Measurements from ENCODE around the gene IQGAP2. TPM values are rescaled to one million over a fixed set of nuclear protein-coding genes. Genes with fewer than 3 reads are reported as not detected.

The IQGAP2 gene, protein sequence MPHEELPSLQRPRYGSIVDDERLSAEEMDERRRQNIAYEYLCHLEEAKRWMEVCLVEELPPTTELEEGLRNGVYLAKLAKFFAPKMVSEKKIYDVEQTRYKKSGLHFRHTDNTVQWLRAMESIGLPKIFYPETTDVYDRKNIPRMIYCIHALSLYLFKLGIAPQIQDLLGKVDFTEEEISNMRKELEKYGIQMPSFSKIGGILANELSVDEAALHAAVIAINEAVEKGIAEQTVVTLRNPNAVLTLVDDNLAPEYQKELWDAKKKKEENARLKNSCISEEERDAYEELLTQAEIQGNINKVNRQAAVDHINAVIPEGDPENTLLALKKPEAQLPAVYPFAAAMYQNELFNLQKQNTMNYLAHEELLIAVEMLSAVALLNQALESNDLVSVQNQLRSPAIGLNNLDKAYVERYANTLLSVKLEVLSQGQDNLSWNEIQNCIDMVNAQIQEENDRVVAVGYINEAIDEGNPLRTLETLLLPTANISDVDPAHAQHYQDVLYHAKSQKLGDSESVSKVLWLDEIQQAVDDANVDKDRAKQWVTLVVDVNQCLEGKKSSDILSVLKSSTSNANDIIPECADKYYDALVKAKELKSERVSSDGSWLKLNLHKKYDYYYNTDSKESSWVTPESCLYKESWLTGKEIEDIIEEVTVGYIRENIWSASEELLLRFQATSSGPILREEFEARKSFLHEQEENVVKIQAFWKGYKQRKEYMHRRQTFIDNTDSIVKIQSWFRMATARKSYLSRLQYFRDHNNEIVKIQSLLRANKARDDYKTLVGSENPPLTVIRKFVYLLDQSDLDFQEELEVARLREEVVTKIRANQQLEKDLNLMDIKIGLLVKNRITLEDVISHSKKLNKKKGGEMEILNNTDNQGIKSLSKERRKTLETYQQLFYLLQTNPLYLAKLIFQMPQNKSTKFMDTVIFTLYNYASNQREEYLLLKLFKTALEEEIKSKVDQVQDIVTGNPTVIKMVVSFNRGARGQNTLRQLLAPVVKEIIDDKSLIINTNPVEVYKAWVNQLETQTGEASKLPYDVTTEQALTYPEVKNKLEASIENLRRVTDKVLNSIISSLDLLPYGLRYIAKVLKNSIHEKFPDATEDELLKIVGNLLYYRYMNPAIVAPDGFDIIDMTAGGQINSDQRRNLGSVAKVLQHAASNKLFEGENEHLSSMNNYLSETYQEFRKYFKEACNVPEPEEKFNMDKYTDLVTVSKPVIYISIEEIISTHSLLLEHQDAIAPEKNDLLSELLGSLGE (N-terminal part only)
- 1 to 10 TPM; 1.4 to 2.0 TPM for polyA plus RNA-seq

DNA sequence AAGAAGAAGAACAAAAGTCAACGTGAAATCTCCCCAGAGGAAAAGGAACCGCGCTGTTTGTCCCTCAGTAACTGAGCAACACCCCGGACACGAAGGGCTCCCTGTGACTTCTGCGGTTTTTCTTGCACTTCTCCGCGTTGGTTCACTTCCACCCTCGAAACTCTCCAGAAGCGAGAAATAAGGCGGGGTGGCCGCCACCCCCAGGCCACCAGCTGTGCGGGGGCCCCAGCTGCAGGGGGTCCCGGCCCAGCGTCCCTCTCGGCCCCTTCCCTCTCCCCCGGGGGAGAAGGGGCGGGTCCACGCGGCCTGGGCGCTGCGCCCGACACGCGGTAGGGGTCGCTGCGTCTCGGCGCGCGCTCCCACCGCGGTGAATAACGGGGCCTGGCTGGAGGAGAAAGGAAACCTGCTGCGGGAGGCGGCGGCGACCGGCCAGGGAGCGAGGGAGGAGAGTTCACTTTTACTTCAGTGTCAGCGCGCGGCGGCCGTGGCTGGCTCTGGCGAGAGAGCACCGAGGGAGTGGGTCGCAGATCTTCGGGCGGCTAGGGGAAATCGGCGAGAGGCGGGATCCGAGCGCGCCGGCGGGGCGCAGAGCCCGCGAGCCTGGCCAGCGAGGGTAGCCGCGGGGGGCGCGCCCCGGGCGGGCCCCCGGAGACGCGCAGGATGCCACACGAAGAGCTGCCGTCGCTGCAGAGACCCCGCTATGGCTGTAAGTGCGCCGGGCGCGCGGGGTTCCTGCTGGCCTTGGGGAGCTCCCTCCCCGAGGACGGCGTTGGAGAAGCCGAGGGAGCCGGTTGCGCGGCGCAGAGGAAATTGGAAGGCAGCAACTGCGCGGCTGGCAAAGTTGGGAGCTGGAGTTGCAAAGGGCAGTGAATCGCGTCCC lies at the start of gene IQGAP2:
TSS of gene IQGAP2 (plus strand) at position 400 of the 880 bp plus-strand sequence. CDS start at position 661, 261 bp downstream.
- H3K4me3 ChIP-seq (ENCODE audit: low read depth in 1 of 2, low read length in 2 of 2), result peak within 1 kb of the TSS; percentile 53 to 68
- 0 to 1% methylated on average over 90 to 92 of the region's 92 CpGs for WGBS, 2 donors
- H3K36me3 ChIP-seq (ENCODE audit: control insufficient read depth in 2 of 2, insufficient read depth in 2 of 2, low read length in 1 of 2), result no peaks in the 10 kb centered on the region
- H3K9me3 ChIP-seq (ENCODE audit: control insufficient read depth in 2 of 2, insufficient read depth in 1 of 2, low read depth in 1 of 2, low read length in 1 of 2), result no peaks in the 10 kb centered on the region
- peak within 1 kb of the TSS; percentile 44 to 52 for H3K27ac ChIP-seq (ENCODE audit: low read depth in 2 of 2, low read length in 1 of 2)
- H3K4me1 ChIP-seq (ENCODE audit: control insufficient read depth in 2 of 2, insufficient read depth in 2 of 2, low read length in 1 of 2), result peaks cover 3% of the 10 kb centered on the region in 2 donors
- no peaks in the 10 kb centered on the region for H3K27me3 ChIP-seq (ENCODE audit: control insufficient read depth in 1 of 2, insufficient read depth in 2 of 2, low read length in 2 of 2)

DNA sequence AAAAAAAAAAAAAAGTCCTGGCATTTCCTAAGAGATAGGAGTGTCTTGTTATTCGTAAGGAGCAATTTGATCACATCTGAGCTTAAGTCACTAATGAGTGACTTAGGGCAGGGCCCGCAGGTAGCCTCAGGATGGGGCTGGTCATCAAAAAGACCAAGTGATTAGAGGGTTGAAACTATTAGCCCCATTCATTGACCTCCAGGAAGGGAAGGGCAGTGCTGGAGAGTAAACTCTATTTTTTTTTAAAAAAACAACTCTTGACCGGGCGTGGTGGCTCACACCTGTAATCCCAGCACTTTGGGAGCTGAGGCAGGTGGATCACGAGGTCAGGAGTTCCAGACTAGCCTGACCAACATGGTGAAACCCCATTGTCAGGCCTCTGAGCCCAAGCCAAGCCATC lies 46.2 kb upstream of the IQGAP2 start:
- Histone ChIP-seq H3K36me3 (ENCODE audit: control insufficient read depth in 2 of 2, insufficient read depth in 2 of 2, low read length in 1 of 2) (no peaks in the 10 kb centered on the region), H3K9me3 (ENCODE audit: control insufficient read depth in 2 of 2, insufficient read depth in 1 of 2, low read depth in 1 of 2, low read length in 1 of 2) (no peaks in the 10 kb centered on the region), H3K27ac (ENCODE audit: low read depth in 2 of 2, low read length in 1 of 2) (no peak overlapping the region), H3K4me1 (ENCODE audit: control insufficient read depth in 2 of 2, insufficient read depth in 2 of 2, low read length in 1 of 2) (no peaks in the 10 kb centered on the region), H3K27me3 (ENCODE audit: control insufficient read depth in 1 of 2, insufficient read depth in 2 of 2, low read length in 2 of 2) (no peaks in the 10 kb centered on the region), H3K4me3 (ENCODE audit: low read depth in 1 of 2, low read length in 2 of 2) (no peak overlapping the region)
- 87% methylated on average over 5 of the region's 5 CpGs for WGBS, 2 donors

- 52 to 55% methylated on average over 17 of the region's 17 CpGs for WGBS, 2 donors
- Histone ChIP-seq H3K9me3 (ENCODE audit: control insufficient read depth in 2 of 2, insufficient read depth in 1 of 2, low read depth in 1 of 2, low read length in 1 of 2) (no peaks in the 10 kb centered on the region), H3K36me3 (ENCODE audit: control insufficient read depth in 2 of 2, insufficient read depth in 2 of 2, low read length in 1 of 2) (no peaks in the 10 kb centered on the region), H3K4me1 (ENCODE audit: control insufficient read depth in 2 of 2, insufficient read depth in 2 of 2, low read length in 1 of 2) (no peaks in the 10 kb centered on the region), H3K4me3 (ENCODE audit: low read depth in 1 of 2, low read length in 2 of 2) (no peak overlapping the region), H3K27me3 (ENCODE audit: control insufficient read depth in 1 of 2, insufficient read depth in 2 of 2, low read length in 2 of 2) (no peaks in the 10 kb centered on the region), H3K27ac (ENCODE audit: low read depth in 2 of 2, low read length in 1 of 2) (no peak overlapping the region)
Measured at GRCh38 chr5:76363352-76364225, 39.5 kb upstream of the IQGAP2 start.

DNA sequence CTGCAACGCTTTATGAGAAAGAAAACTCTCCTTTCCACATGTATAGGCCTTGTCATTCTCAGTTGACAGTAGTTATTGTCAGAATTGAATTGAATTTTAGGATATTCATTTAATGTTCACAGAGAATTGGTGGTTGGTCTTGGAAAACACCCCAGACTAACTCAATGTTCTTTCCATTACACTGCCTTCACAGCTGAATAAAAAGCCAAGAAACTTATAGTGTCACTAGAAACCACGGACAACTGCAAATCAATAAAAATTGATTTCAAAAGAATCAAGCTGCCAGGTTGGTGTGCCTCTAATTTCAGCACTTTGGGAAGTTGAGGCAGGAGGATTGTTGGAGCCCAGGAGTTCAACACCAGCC lies 38.9 kb upstream of the IQGAP2 start:
- Histone ChIP-seq H3K9me3 (ENCODE audit: control insufficient read depth in 2 of 2, insufficient read depth in 1 of 2, low read depth in 1 of 2, low read length in 1 of 2) (no peaks in the 10 kb centered on the region), H3K4me3 (ENCODE audit: low read depth in 1 of 2, low read length in 2 of 2) (no peak overlapping the region), H3K36me3 (ENCODE audit: control insufficient read depth in 2 of 2, insufficient read depth in 2 of 2, low read length in 1 of 2) (no peaks in the 10 kb centered on the region), H3K4me1 (ENCODE audit: control insufficient read depth in 2 of 2, insufficient read depth in 2 of 2, low read length in 1 of 2) (no peaks in the 10 kb centered on the region), H3K27ac (ENCODE audit: low read depth in 2 of 2, low read length in 1 of 2) (no peak overlapping the region), H3K27me3 (ENCODE audit: control insufficient read depth in 1 of 2, insufficient read depth in 2 of 2, low read length in 2 of 2) (no peaks in the 10 kb centered on the region)
- 49 to 59% methylated on average over 2 of the region's 2 CpGs for WGBS, 2 donors

GRCh38 chr5:76365561-76365960 lies 37.5 kb upstream of the IQGAP2 start:
- Histone ChIP-seq H3K4me1 (ENCODE audit: control insufficient read depth in 2 of 2, insufficient read depth in 2 of 2, low read length in 1 of 2) (no peaks in the 10 kb centered on the region), H3K4me3 (ENCODE audit: low read depth in 1 of 2, low read length in 2 of 2) (no peak overlapping the region), H3K27me3 (ENCODE audit: control insufficient read depth in 1 of 2, insufficient read depth in 2 of 2, low read length in 2 of 2) (no peaks in the 10 kb centered on the region), H3K9me3 (ENCODE audit: control insufficient read depth in 2 of 2, insufficient read depth in 1 of 2, low read depth in 1 of 2, low read length in 1 of 2) (no peaks in the 10 kb centered on the region), H3K27ac (ENCODE audit: low read depth in 2 of 2, low read length in 1 of 2) (no peak overlapping the region), H3K36me3 (ENCODE audit: control insufficient read depth in 2 of 2, insufficient read depth in 2 of 2, low read length in 1 of 2) (no peaks in the 10 kb centered on the region)

DNA sequence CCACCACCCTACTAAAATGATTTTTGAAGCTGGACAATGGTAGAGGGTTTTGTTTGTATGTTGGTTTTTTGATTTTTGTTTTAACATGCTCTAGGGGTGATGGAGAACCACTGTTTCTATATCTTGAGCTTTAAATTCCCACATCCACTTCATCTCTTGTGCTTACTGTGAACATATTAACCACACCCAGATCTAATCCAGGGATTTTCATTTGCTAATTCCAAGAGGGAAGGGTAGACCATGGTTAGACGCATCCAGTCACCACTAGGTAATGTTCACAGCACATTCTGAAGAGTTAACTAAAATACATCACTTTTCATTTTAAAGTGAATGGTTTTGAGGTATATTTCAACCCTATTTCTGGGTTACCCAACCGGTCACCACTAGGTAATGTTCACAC lies 36.5 kb upstream of the IQGAP2 start:
- Histone ChIP-seq H3K36me3 (ENCODE audit: control insufficient read depth in 2 of 2, insufficient read depth in 2 of 2, low read length in 1 of 2) (no peaks in the 10 kb centered on the region), H3K9me3 (ENCODE audit: control insufficient read depth in 2 of 2, insufficient read depth in 1 of 2, low read depth in 1 of 2, low read length in 1 of 2) (no peaks in the 10 kb centered on the region), H3K27ac (ENCODE audit: low read depth in 2 of 2, low read length in 1 of 2) (no peak overlapping the region), H3K27me3 (ENCODE audit: control insufficient read depth in 1 of 2, insufficient read depth in 2 of 2, low read length in 2 of 2) (no peaks in the 10 kb centered on the region), H3K4me3 (ENCODE audit: low read depth in 1 of 2, low read length in 2 of 2) (no peak overlapping the region), H3K4me1 (ENCODE audit: control insufficient read depth in 2 of 2, insufficient read depth in 2 of 2, low read length in 1 of 2) (no peaks in the 10 kb centered on the region)
- 81 to 91% methylated on average over 2 of the region's 2 CpGs for WGBS, 2 donors

DNA sequence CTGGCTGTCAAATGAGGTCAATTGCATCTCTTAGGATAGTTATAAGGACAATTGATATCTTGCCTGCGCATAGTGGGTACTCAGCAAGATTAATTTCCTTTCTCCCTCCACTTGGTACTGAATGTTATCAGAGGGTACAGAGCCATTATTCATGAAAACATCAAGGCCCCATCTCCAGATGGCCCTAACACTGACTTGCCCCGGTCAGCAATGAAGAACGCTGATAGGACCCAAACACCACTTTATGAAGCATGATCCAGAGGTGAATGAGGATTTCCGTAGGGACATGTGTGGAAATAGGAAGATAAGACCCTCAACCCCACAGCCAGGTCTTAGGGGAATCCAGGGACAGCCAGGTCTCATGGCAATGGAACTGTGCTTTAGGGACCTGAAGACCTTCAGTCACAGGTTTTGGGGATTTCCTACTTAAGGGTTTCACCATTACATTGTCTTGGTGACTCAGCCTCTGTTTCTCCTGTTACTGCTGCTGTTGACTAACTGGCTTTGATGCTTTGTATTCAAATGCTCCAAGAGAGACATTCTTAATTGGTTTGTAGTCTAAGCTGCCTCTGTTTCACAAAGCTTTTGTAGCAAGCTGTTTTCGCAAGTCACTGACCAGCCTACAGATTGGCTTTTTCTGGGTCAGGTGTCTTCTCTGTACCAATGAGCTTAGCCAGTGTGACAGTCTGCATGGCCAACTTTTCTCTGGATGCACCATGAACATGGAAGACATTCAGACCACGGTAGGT lies 35.3 kb upstream of the IQGAP2 start:
- Histone ChIP-seq H3K27me3 (ENCODE audit: control insufficient read depth in 1 of 2, insufficient read depth in 2 of 2, low read length in 2 of 2) (no peaks in the 10 kb centered on the region), H3K27ac (ENCODE audit: low read depth in 2 of 2, low read length in 1 of 2) (peak overlapping the region; percentile 41 to 78), H3K9me3 (ENCODE audit: control insufficient read depth in 2 of 2, insufficient read depth in 1 of 2, low read depth in 1 of 2, low read length in 1 of 2) (no peaks in the 10 kb centered on the region), H3K36me3 (ENCODE audit: control insufficient read depth in 2 of 2, insufficient read depth in 2 of 2, low read length in 1 of 2) (no peaks in the 10 kb centered on the region), H3K4me1 (ENCODE audit: control insufficient read depth in 2 of 2, insufficient read depth in 2 of 2, low read length in 1 of 2) (peaks cover 2 to 7% of the 10 kb centered on the region in 2 donors), H3K4me3 (ENCODE audit: low read depth in 1 of 2, low read length in 2 of 2) (no peak overlapping the region)
- WGBS, 2 donors, result 92 to 95% methylated on average over 6 of the region's 6 CpGs

DNA sequence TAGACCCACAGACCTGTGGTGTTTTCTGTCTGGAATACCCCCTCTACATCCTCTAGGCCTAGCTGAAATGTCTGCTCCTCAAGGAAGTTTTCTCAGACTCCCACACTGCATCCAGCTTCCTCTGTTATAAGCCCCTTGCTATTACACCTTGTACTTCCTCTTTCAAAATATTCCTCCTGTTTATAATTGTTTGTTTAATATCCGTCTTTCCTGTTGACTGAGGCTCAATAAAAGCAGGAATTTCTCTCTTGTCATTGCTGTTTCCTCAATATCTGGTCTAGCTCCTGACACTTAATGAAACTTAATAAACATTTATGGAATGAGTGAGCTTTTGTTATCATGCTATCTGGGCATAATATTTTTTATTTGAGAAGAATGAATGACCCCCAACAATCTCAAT lies 34.1 kb upstream of the IQGAP2 start:
- Histone ChIP-seq H3K27me3 (ENCODE audit: control insufficient read depth in 1 of 2, insufficient read depth in 2 of 2, low read length in 2 of 2) (no peaks in the 10 kb centered on the region), H3K36me3 (ENCODE audit: control insufficient read depth in 2 of 2, insufficient read depth in 2 of 2, low read length in 1 of 2) (no peaks in the 10 kb centered on the region), H3K4me3 (ENCODE audit: low read depth in 1 of 2, low read length in 2 of 2) (no peak overlapping the region), H3K4me1 (ENCODE audit: control insufficient read depth in 2 of 2, insufficient read depth in 2 of 2, low read length in 1 of 2) (peaks cover 2 to 10% of the 10 kb centered on the region in 2 donors), H3K27ac (ENCODE audit: low read depth in 2 of 2, low read length in 1 of 2) (peak overlapping the region in 1 of 2 donors; percentile 19), H3K9me3 (ENCODE audit: control insufficient read depth in 2 of 2, insufficient read depth in 1 of 2, low read depth in 1 of 2, low read length in 1 of 2) (no peaks in the 10 kb centered on the region)
- WGBS, 2 donors, result 60 to 67% methylated on average over 1 of the region's 1 CpG

All from esophagus (tissue), 2 donors.